H1 (cell line): ENCODE measurements around the gene FNIP2. TPM values are rescaled to one million over a fixed set of nuclear protein-coding genes. Genes with fewer than 3 reads are reported as not detected.

Experiments used
- CBX5 ChIP-seq: fragments of 300-800, 300-1000 bp; sonication (generic); IDR thresholded peaks from 2 replicates; pipeline ENCODE4 v1.7.1; 2016; ENCODE audit warnings: antibody characterized with exemption, low read length, low read depth
- GTF2F1 ChIP-seq: IDR thresholded peaks from 2 replicates; pipeline ENCODE4 v1.6.1; 2012; ENCODE audit warnings: low read depth, low read length, improper control_type of control experiment, borderline replicate concordance
- JUND ChIP-seq: IDR thresholded peaks from 2 replicates; pipeline ENCODE4 v1.6.1; 2011; ENCODE audit warnings: mild to moderate bottlenecking, improper control_type of control experiment, low read length
- POLR2AphosphoS5 ChIP-seq: IDR thresholded peaks from 2 replicates; pipeline ENCODE4 v1.6.1; 2011; ENCODE audit warnings: low read depth, low read length
- RAD21 ChIP-seq, 2 experiments: IDR thresholded peaks in 1 of 2; conservative IDR thresholded peaks in 1 of 2; 2 replicates each; pipeline ENCODE4 v1.6.1; 2011; ENCODE audit warnings: low read depth in 2 of 2, low read length in 2 of 2, improper control_type of control experiment in 1 of 2, inconsistent platforms in 1 of 2, mild to moderate bottlenecking in 1 of 2, moderate library complexity in 1 of 2
- polyA plus RNA-seq, 7 experiments: library from polyadenylated mRNA; depleted of rRNA in 3 of 7; stranded (reverse) in 5 of 7; unstranded in 2 of 7; fragments of >200 nt in 5 of 7; fragments of 200-250 nt in 2 of 7; gene quantifications; 1 replicate in 5 of 7; 2 replicates in 1 of 7; 4 replicates in 1 of 7; pipeline versions ENCODE4 v1.2.1 to v1.2.3, GENCODE V29; 2011 to 2013; ENCODE audit warnings: missing spikeins in 2 of 7, mixed read lengths in 2 of 7
- total RNA-seq: library from RNA; stranded (reverse); fragmentation: NEBNext Ultra II Directional; extraction: Animal tissue kit (Norgen Biotek cat#: 25700); gene quantifications from 2 replicates; pipeline ENCODE4 v1.2.1, GENCODE V29; 2021

The FNIP2 gene
- total and polyA plus RNA-seq, 2 of the 8 experiments (the other 6 are each of a cell fraction or from before 2014, with no cell fraction given), result 4.0 to 13.0 TPM

DNA sequence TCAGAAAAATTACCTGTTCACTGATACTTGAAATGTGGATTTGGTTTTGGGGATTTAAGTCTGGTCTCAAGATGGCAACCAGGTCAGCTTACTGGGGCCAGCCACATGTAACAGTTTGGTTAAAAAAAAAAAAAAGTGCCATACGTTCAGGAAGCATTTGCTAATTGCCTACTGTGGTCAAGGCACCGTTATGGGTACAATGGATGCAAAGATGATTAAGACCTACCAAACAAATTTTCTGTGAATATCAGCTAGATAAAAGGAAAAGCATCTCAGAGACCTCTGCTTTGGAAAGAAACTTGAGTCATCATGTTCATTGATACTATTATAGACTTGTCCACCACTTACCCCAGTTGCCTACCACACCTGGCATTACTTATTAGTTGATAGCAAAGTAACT lies 80.9 kb downstream of the FNIP2 start (continued):
- TF ChIP-seq JUND (no peak), GTF2F1 (no peak), POLR2AphosphoS5 (no peak), RAD21 (IDR thresholded peaks at IDR 0.05 in 1 of 2, conservative IDR thresholded peaks at IDR 0.05 in 1 of 2; ENCODE audit: low read depth in 2 of 2, low read length in 2 of 2) (no peak), CBX5 (no peak)
